ENCODE data around the gene ATXN7L1. TPM values are rescaled to one million over a fixed set of nuclear protein-coding genes. Genes with fewer than 3 reads are reported as not detected.

Gene ATXN7L1
- total and polyA plus RNA-seq, 2 of the 8 experiments (the other 6 are each of a cell fraction or from before 2014, with no cell fraction given): 14.3 to 34.0 TPM

- TF ChIP-seq NRF1 (IDR thresholded peaks at IDR 0.05; ENCODE audit: low read depth, low read length): no peak
- TF ChIP-seq BACH1 (IDR thresholded peaks at IDR 0.05; ENCODE audit: low read length): no peak
- TF ChIP-seq EGR1 (IDR thresholded peaks at IDR 0.05; ENCODE audit: borderline replicate concordance, low read depth, low read length): no peak
These were observed 81.4 kb downstream of the ATXN7L1 start (continued) for GRCh38 chr7:105794741-105795729.

Measured in H1 (cell line).